ENCODE data around the gene SLC2A5. TPM values are rescaled to one million over a fixed set of nuclear protein-coding genes. Genes with fewer than 3 reads are reported as not detected.

Gene SLC2A5
- polyA plus RNA-seq, 3 donors, result 0.75 to 1.3 (median 0.81) TPM

- 100% methylated on average over 1 of the region's 12 CpGs for WGBS (ENCODE audit: insufficient coverage)
- H3K36me3 Mint-ChIP-seq, result peaks cover 0 to 13% of the 10 kb centered on the region in 2 donors
- intact Hi-C loops (cut with micrococcal nuclease), result loop anchor here in 1 of 2 donors (5.0 kb wide), 1 partner anchor 208 kb away; no protein-coding TSS in a partner anchor
Observed at GRCh38 chr1:9079988-9080704, 10.7 kb upstream of the SLC2A5 start.

More at GRCh38 chr1:9079988-9080704, 10.7 kb upstream of the SLC2A5 start:
- peaks cover 0 to 1% (median 0%) of the 10 kb centered on the region in 7 donors for H3K9me3 Mint-ChIP-seq
- H3K4me1 Mint-ChIP-seq, result peaks cover 73% of the 10 kb centered on the region
- Histone ChIP-seq H3K27me3 (ENCODE audit: control insufficient read depth in 2 of 2, insufficient read depth in 2 of 2, low read length in 2 of 2) (no peaks in the 10 kb centered on the region), H4K20me1 (ENCODE audit: insufficient read depth, low read length) (no peaks in the 10 kb centered on the region), H3K79me2 (ENCODE audit: insufficient read depth, low read length) (no peaks in the 10 kb centered on the region), H3K4me1 (ENCODE audit: control insufficient read depth in 1 of 2, insufficient read depth in 2 of 2, low read length in 2 of 2) (peaks cover 66 to 77% of the 10 kb centered on the region in 2 donors), H3K9ac (ENCODE audit: insufficient read depth, low read length, poor library complexity, severe bottlenecking) (no peak overlapping the region), H3K4me2 (replicated peaks; ENCODE audit: extremely low read depth, low read length, poor library complexity, severe bottlenecking) (no peak overlapping the region), H3K27ac (ENCODE audit: low read depth in 1 of 2, low read length in 2 of 2) (no peak overlapping the region), H3K9me3 (replicated peaks in 1 of 2; ENCODE audit: control insufficient read depth in 1 of 2, insufficient read depth in 1 of 2, low read length in 2 of 2) (no peaks in the 10 kb centered on the region), H3K36me3 (replicated peaks in 1 of 2; ENCODE audit: control insufficient read depth in 1 of 2, insufficient read depth in 2 of 2, low read length in 2 of 2) (no peaks in the 10 kb centered on the region), H2AFZ (ENCODE audit: insufficient read depth, low read depth, low read length, poor library complexity, severe bottlenecking) (no peak overlapping the region), H3K4me3 (replicated peaks in 1 of 3; ENCODE audit: low read depth in 2 of 3, low read length in 3 of 3) (no peak overlapping the region)
- H3K27ac Mint-ChIP-seq, result peak overlapping the region in 1 of 7 donors; percentile 52
- no peak for DNase-seq
- no peak for TF ChIP-seq CTCF (IDR thresholded peaks at IDR 0.05)
- no peak overlapping the region for H3K4me3 Mint-ChIP-seq
- H3K27me3 Mint-ChIP-seq (ENCODE audit: low read depth in 3 of 3), result peaks cover 1 to 5% (median 3%) of the 10 kb centered on the region in 3 donors
